SK-N-SH (cell line): ENCODE measurements around the gene UBA5.

Source experiments
- EP300 ChIP-seq, 2 experiments: IDR thresholded peaks; 2 replicates each; pipeline versions ENCODE4 v1.4.0 to v1.6.1; 2012; ENCODE audit warnings: borderline replicate concordance in 1 of 2, low read depth in 1 of 2, low read length in 1 of 2
- POLR2AphosphoS5 ChIP-seq: IDR thresholded peaks from 2 replicates; pipeline ENCODE4 v1.6.1; 2012; ENCODE audit warnings: low read depth, low read length
- TEAD4 ChIP-seq: IDR thresholded peaks from 2 replicates; pipeline ENCODE4 v1.4.0; 2012; ENCODE audit warnings: mild to moderate bottlenecking, borderline replicate concordance; ENCODE audit not compliant: insufficient read depth
- TF ChIP-seq, protein P1 (sequence below): fragments of 200-600 bp; sonication (generic); IDR thresholded peaks from 2 replicates; pipeline ENCODE4 v1.6.1; 2017; ENCODE audit warnings: antibody characterized with exemption, mild to moderate bottlenecking, moderate library complexity
- TF ChIP-seq, protein P2 (sequence below): IDR thresholded peaks from 2 replicates; pipeline ENCODE4 v1.4.0; 2012; ENCODE audit warnings: low read depth, borderline replicate concordance
- TF ChIP-seq, protein P3 (sequence below): IDR thresholded peaks from 2 replicates; pipeline ENCODE4 v1.6.1; 2012; ENCODE audit warnings: mild to moderate bottlenecking, low read depth, low read length, moderate library complexity

DNA sequence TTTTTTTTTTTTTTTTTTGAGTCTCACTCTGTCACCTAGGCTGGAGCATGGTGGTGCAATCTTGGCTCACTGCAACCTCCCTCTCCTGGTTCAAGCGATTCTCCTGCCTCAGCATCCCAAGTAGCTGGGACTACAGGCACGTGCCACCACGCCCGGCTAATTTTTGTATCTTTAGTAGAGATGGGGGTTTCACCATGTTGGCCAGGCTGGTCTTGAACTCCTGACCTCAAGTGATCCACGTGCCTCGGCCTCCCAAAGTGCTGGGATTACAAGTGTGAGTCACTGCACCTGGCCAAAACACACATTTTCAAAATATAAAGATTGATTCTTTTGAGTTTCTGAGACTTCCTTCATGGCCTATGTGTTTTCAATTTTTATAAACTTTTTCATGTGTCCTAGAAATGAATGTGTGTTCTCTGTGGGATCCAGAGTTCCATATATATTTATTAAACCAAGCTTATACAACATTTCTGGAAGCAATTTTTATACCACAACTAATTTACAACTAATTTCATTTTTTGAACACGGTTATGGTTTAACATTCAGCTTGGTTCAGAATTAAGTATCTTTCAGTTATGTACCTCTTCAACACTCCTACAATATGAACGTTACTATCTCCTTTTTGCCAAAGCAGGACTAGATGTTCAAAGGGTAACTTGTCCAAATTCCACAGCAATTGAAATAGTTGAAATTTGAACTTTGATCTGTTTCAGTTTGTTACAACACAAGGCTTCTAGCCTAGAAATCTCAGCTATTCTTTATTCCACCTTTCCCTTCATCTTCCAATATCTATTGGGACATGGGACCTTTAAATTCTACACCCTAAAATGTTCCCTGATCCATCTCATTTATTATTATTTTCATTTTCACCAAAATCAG is 2.0 kb upstream of the UBA5 start:
- TF ChIP-seq, protein P1, sequence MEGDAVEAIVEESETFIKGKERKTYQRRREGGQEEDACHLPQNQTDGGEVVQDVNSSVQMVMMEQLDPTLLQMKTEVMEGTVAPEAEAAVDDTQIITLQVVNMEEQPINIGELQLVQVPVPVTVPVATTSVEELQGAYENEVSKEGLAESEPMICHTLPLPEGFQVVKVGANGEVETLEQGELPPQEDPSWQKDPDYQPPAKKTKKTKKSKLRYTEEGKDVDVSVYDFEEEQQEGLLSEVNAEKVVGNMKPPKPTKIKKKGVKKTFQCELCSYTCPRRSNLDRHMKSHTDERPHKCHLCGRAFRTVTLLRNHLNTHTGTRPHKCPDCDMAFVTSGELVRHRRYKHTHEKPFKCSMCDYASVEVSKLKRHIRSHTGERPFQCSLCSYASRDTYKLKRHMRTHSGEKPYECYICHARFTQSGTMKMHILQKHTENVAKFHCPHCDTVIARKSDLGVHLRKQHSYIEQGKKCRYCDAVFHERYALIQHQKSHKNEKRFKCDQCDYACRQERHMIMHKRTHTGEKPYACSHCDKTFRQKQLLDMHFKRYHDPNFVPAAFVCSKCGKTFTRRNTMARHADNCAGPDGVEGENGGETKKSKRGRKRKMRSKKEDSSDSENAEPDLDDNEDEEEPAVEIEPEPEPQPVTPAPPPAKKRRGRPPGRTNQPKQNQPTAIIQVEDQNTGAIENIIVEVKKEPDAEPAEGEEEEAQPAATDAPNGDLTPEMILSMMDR: no peak
- TF ChIP-seq POLR2AphosphoS5 (no peak), EP300 (IDR thresholded peaks at IDR 0.05; ENCODE audit: borderline replicate concordance in 1 of 2, low read depth in 1 of 2, low read length in 1 of 2) (no peak), TEAD4 (no peak)
- TF ChIP-seq, protein P2, sequence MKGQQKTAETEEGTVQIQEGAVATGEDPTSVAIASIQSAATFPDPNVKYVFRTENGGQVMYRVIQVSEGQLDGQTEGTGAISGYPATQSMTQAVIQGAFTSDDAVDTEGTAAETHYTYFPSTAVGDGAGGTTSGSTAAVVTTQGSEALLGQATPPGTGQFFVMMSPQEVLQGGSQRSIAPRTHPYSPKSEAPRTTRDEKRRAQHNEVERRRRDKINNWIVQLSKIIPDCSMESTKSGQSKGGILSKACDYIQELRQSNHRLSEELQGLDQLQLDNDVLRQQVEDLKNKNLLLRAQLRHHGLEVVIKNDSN: no peak
- TF ChIP-seq, protein P3, sequence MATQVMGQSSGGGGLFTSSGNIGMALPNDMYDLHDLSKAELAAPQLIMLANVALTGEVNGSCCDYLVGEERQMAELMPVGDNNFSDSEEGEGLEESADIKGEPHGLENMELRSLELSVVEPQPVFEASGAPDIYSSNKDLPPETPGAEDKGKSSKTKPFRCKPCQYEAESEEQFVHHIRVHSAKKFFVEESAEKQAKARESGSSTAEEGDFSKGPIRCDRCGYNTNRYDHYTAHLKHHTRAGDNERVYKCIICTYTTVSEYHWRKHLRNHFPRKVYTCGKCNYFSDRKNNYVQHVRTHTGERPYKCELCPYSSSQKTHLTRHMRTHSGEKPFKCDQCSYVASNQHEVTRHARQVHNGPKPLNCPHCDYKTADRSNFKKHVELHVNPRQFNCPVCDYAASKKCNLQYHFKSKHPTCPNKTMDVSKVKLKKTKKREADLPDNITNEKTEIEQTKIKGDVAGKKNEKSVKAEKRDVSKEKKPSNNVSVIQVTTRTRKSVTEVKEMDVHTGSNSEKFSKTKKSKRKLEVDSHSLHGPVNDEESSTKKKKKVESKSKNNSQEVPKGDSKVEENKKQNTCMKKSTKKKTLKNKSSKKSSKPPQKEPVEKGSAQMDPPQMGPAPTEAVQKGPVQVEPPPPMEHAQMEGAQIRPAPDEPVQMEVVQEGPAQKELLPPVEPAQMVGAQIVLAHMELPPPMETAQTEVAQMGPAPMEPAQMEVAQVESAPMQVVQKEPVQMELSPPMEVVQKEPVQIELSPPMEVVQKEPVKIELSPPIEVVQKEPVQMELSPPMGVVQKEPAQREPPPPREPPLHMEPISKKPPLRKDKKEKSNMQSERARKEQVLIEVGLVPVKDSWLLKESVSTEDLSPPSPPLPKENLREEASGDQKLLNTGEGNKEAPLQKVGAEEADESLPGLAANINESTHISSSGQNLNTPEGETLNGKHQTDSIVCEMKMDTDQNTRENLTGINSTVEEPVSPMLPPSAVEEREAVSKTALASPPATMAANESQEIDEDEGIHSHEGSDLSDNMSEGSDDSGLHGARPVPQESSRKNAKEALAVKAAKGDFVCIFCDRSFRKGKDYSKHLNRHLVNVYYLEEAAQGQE: no peak
